ENCODE results near the gene DCXR. TPM values are rescaled to one million over a fixed set of nuclear protein-coding genes. Genes with fewer than 3 reads are reported as not detected.

The DCXR gene
- total and polyA plus RNA-seq, 12 donors: 155 to 387 (median 195) TPM

DNA sequence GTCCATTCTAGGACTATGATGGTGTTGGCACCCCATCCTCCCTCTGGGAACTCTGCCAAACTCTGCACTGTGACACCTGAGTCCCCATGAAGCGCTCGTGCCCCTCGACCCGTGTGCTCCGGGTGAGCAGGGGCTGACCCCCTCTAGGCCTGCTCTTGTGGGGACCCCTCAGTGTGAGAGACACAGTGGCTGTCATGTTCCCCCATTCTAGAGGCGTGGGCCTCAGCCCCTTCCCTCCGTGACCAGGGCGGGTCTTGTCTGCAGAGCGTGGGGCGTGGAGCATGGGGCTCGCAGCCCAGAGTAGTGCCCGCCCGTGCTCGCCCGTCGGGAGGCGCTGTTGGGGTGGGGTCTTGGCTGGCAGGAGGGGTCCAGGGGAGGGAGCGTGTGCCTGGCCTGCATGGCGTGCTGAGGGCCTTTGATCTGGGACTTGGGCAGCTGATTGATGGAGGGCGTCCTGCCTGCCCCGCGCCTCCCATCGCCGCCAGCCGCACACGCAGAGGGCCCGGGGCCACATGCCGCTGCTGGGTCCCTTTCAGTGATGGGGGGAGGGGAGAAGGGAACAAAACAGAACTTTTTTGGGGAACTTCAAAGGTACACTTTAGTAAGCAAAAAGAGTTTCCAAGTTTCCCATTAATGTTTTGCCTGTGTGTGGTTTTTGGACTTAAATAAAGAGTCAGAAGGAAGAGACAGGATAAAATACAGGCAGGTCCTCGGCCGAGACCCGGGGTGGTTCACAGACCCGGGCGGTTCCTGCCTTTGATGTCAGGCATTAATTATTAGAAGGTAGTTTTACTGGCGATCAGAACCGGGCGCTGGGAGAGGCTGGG is 37.3 kb downstream of the DCXR start:
- Histone ChIP-seq H3K27me3 (no peaks in the 10 kb centered on the region), H3K9me3 (no peaks in the 10 kb centered on the region), H3K4me1 (peaks cover 0 to 23% (median 17%) of the 10 kb centered on the region in 9 donors), H3K4me3 (no peak overlapping the region), H3K36me3 (peaks cover 0 to 20% (median 0%) of the 10 kb centered on the region in 9 donors), H3K27ac (no peak overlapping the region)
- WGBS, 2 donors: 87 to 89% methylated on average over 36 of the region's 36 CpGs
- ATAC-seq: peak in 1 of 8 donors; percentile 10
- intact Hi-C loops (cut with DNase I): no loop called here
- peak in 1 of 2 donors; percentile 9 for DNase-seq
- TF ChIP-seq, protein P1, sequence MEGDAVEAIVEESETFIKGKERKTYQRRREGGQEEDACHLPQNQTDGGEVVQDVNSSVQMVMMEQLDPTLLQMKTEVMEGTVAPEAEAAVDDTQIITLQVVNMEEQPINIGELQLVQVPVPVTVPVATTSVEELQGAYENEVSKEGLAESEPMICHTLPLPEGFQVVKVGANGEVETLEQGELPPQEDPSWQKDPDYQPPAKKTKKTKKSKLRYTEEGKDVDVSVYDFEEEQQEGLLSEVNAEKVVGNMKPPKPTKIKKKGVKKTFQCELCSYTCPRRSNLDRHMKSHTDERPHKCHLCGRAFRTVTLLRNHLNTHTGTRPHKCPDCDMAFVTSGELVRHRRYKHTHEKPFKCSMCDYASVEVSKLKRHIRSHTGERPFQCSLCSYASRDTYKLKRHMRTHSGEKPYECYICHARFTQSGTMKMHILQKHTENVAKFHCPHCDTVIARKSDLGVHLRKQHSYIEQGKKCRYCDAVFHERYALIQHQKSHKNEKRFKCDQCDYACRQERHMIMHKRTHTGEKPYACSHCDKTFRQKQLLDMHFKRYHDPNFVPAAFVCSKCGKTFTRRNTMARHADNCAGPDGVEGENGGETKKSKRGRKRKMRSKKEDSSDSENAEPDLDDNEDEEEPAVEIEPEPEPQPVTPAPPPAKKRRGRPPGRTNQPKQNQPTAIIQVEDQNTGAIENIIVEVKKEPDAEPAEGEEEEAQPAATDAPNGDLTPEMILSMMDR (IDR thresholded peaks at IDR 0.05): no peak

DNA sequence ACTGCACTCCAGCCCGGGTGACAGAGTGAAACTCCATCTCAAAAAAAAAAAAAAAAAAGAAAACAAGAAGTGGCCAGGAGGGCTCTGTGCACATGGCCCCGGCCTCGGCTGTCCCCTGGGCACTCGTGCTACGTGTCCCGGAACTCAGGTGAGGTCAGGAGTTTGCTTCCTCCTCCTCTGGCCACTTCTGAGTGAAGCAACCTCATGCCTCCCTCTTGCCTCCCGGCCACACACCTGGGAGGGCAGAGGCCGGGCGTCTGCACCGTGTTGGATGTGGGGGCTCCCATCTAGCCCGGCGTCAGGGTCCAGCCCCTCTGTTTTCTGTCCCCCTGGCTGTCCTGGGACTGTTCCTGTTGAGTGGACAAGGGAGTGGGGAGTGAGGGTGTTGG is 37.9 kb downstream of the DCXR start:
- Histone ChIP-seq H3K36me3 (peaks cover 0 to 24% (median 0%) of the 10 kb centered on the region in 9 donors), H3K27me3 (no peaks in the 10 kb centered on the region), H3K9me3 (no peaks in the 10 kb centered on the region), H3K4me3 (no peak overlapping the region), H3K4me1 (peaks cover 0 to 23% (median 17%) of the 10 kb centered on the region in 9 donors), H3K27ac (no peak overlapping the region)
- 92 to 94% methylated on average over 11 to 12 of the region's 12 CpGs for WGBS, 2 donors
- TF ChIP-seq, protein P1 (IDR thresholded peaks at IDR 0.05): no peak
- no peak for ATAC-seq
- no peak for DNase-seq
- intact Hi-C loops (cut with DNase I): no loop called here

DNA sequence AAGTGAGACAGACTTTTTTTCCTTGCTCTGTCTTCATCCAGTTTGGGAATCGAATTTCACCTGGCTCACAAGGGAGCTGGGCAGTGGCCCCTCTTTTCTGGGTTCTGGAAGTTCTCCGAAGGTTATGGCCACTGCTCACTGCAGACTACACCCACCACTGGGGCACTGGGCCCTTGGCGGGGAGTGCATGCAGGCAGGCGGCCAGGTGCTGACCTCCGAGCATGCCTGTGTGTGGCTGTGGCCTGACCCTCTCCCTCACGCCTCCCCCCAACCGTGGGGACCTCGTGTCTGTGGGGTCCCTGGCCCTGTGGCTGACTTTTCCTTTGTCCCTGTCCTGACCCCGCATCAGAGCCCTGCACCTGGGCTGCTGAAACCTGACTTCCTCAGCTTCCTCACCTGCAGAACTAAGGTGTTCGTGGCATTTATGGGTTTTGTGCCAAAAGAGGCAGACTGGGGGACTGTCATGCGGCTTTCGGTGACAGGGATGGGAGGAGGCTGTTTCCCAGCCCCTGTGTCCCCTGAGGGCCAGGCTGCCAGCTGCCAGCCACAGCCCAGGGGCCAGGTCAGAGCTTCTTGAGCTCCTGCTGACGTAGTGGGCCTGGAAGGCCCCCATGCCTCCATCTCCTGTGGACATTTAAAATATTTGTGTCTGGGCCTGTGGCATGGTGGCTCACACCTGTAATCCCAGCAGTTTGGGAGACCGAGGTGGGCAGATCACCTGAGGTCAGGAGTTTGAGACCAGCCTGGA is 38.6 kb downstream of the DCXR start:
- no peaks in the 10 kb centered on the region for H3K27me3 ChIP-seq
- H3K4me3 ChIP-seq: no peak overlapping the region
- peaks cover 0 to 27% (median 0%) of the 10 kb centered on the region in 9 donors for H3K36me3 ChIP-seq
- no peaks in the 10 kb centered on the region for H3K9me3 ChIP-seq
- 84 to 90% methylated on average over 14 of the region's 14 CpGs for WGBS, 2 donors
- ATAC-seq (peak in 1 of 8 donors; percentile 23), DNase-seq (peak in 1 of 2 donors; percentile 13)
- intact Hi-C loops (cut with DNase I): no loop called here
- H3K4me1 ChIP-seq: peaks cover 0 to 22% (median 14%) of the 10 kb centered on the region in 9 donors
- H3K27ac ChIP-seq: no peak overlapping the region
- TF ChIP-seq, protein P1 (IDR thresholded peaks at IDR 0.05): no peak

DNA sequence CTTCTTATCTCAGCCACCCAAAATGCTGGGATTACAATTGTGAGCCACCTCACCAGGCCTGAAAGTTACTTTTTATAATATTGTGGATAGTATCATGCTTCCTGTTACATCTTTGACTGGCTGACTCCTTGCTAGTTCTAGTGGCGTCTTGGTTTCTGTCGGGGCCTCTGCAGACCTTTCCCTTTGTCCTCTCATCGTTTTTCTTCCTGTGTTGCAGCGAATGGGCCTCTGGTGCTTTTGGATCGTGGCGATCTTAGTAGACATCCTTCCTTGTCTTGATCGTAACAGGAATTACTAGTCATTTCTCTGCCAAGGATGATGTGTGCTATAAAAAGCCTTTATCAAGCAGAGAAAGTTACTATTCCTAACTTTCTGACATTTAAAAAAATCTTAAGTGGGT is 39.3 kb downstream of the DCXR start:
- no peak for ATAC-seq
- intact Hi-C loops (cut with DNase I): no loop called here
- H3K27me3 ChIP-seq: no peaks in the 10 kb centered on the region
- peaks cover 0 to 32% (median 0%) of the 10 kb centered on the region in 9 donors for H3K36me3 ChIP-seq
- no peak overlapping the region for H3K27ac ChIP-seq
- peaks cover 0 to 20% (median 8%) of the 10 kb centered on the region in 9 donors for H3K4me1 ChIP-seq
- no peak overlapping the region for H3K4me3 ChIP-seq
- no peaks in the 10 kb centered on the region for H3K9me3 ChIP-seq
- TF ChIP-seq, protein P1 (IDR thresholded peaks at IDR 0.05): no peak
- DNase-seq: no peak
- 72 to 75% methylated on average over 7 of the region's 7 CpGs for WGBS, 2 donors
